GM13977 (cell line): ENCODE measurements around the gene NEK7.

Experiments
- DNase-seq: peaks from one replicate; pipeline ENCODE4 v3.0.0; 2012; ENCODE audit warnings: low spot score
- CTCF ChIP-seq: IDR thresholded peaks from 2 replicates; pipeline ENCODE4 v1.5.1; 2012; ENCODE audit warnings: mild to moderate bottlenecking, control low read depth; ENCODE audit not compliant: insufficient read depth; ENCODE audit errors: extremely low read depth, missing control alignments
- in situ Hi-C: fragments of 300-500 bp; cut with MboI; formaldehyde crosslinking; loops from one replicate; pipeline ENCODE4 v1.12.0; 2022; ENCODE audit warnings: low sequenced_read_pairs, low pct_unique_long_range_greater_than_20kb, mixed read lengths, inconsistent platforms; ENCODE audit not compliant: unreplicated experiment

NEK7 gene

GRCh38 chr1:198291036-198291435, 134.2 kb downstream of the NEK7 start:
- DNase-seq = no peak
- in situ Hi-C loops = no loop called here
- TF ChIP-seq CTCF = no peak

GRCh38 chr1:198291924-198292323, 135.1 kb downstream of the NEK7 start:
- TF ChIP-seq CTCF = no peak
- in situ Hi-C loops = no loop called here
- DNase-seq = no peak

- TF ChIP-seq CTCF = no peak
- in situ Hi-C loops = no loop called here
Measured at GRCh38 chr1:198295225-198295624, 138.4 kb downstream of the NEK7 start.

GRCh38 chr1:198295971-198296370, 139.2 kb downstream of the NEK7 start:
- no peak for DNase-seq
- in situ Hi-C loops = no loop called here
- TF ChIP-seq CTCF = no peak

More at GRCh38 chr1:198295225-198295624, 138.4 kb downstream of the NEK7 start:
- DNase-seq = no peak

- no peak for DNase-seq
- in situ Hi-C loops = no loop called here
- no peak for TF ChIP-seq CTCF
Measured at GRCh38 chr1:198297281-198297680, 140.5 kb downstream of the NEK7 start.

- DNase-seq = no peak
- in situ Hi-C loops = no loop called here
- no peak for TF ChIP-seq CTCF
Measured at GRCh38 chr1:198298640-198299039, 141.8 kb downstream of the NEK7 start.

GRCh38 chr1:198300451-198300850, 143.7 kb downstream of the NEK7 start:
- TF ChIP-seq CTCF = no peak
- in situ Hi-C loops = no loop called here
- DNase-seq = no peak
